Caco-2 (cell line): ENCODE results near the gene TAS2R4. TPM values are rescaled to one million over a fixed set of nuclear protein-coding genes. Genes with fewer than 3 reads are reported as not detected.
"Not testable (repeated sequence)": the region's sequence is repeated elsewhere in the genome, so short reads cannot be mapped to it uniquely, and the experiment has no call there.

Experiments used
- BruUV-seq: library from RNA; stranded (reverse); fragments of 400-500 nt; replicated peaks from 2 replicates; lab custom pipeline; 2021; lab: Mats Ljungman, UMichigan
- CTCF ChIA-PET: fragments of 300-600 bp; sonication (Branson Sonifier 250); formaldehyde crosslinking; loops from one replicate; lab custom pipeline; 2022; ENCODE audit warnings: antibody characterized with exemption; lab: Charles Lee
- POLR2A ChIA-PET: fragments of 300-600 bp; sonication (Branson Sonifier 250); formaldehyde crosslinking; loops from one replicate; lab custom pipeline; 2022; ENCODE audit warnings: antibody characterized with exemption; lab: Charles Lee
- DNase-seq, 2 experiments: peaks; one replicate each; pipeline versions ENCODE4 v3.0.0 to v3.0.0-alpha.2; 2020 to 2022
- H3K27me3 ChIP-seq: replicated peaks from 2 replicates; pipeline ENCODE4 v1.6.0; 2011; ENCODE audit warnings: low read length; ENCODE audit not compliant: control insufficient read depth, insufficient read depth
- H3K36me3 ChIP-seq: 2 replicates; pipeline ENCODE4 v1.5.1; 2011; ENCODE audit warnings: low read length; ENCODE audit not compliant: control insufficient read depth, insufficient read depth
- H3K4me1 ChIP-seq: fragments of 250-450 bp; sonication (Bioruptor Pico); 2 replicates; pipeline ENCODE4 v1.5.1; 2020; ENCODE audit warnings: mild to moderate bottlenecking
- H3K4me3 ChIP-seq: 2 replicates; pipeline ENCODE4 v1.5.1; 2011; ENCODE audit warnings: low read depth, mild to moderate bottlenecking, control low read depth, low read length
- H3K9me3 ChIP-seq: fragments of 250-450 bp; sonication (Bioruptor Pico); 2 replicates; pipeline ENCODE4 v1.5.1; 2020; ENCODE audit warnings: mild to moderate bottlenecking, moderate library complexity
- H3K27ac Mint-ChIP-seq: one replicate; pipeline ENCODE4 v1.8.0; 2022; ENCODE audit warnings: mixed read lengths; ENCODE audit not compliant: unreplicated experiment
- H3K27me3 Mint-ChIP-seq: one replicate; pipeline ENCODE4 v1.8.0; 2022; ENCODE audit warnings: mixed read lengths; ENCODE audit not compliant: insufficient read depth, unreplicated experiment
- H3K36me3 Mint-ChIP-seq: one replicate; pipeline ENCODE4 v1.8.0; 2022; ENCODE audit warnings: mild to moderate bottlenecking, mixed read lengths; ENCODE audit not compliant: insufficient read depth, unreplicated experiment
- H3K4me1 Mint-ChIP-seq: one replicate; pipeline ENCODE4 v1.8.0; 2022; ENCODE audit warnings: low read depth, mixed read lengths; ENCODE audit not compliant: unreplicated experiment
- H3K4me3 Mint-ChIP-seq: one replicate; pipeline ENCODE4 v1.8.0; 2022; ENCODE audit warnings: mild to moderate bottlenecking, moderate library complexity, mixed read lengths; ENCODE audit not compliant: unreplicated experiment
- H3K9me3 Mint-ChIP-seq: one replicate; pipeline ENCODE4 v1.8.0; 2022; ENCODE audit warnings: mixed read lengths; ENCODE audit not compliant: unreplicated experiment
- CTCF ChIP-seq, 2 experiments: fragments of 200-600 bp in 1 of 2; IDR thresholded peaks; 1 replicate in 1 of 2; 2 replicates in 1 of 2; pipeline versions ENCODE4 v1.5.1 to v1.8.0; 2011 to 2022; ENCODE audit warnings: antibody characterized with exemption in 1 of 2, control low read depth in 1 of 2, inconsistent platforms in 1 of 2, low read depth in 1 of 2, low read length in 1 of 2, mild to moderate bottlenecking in 1 of 2, moderate library complexity in 1 of 2; ENCODE audit not compliant: insufficient read depth in 1 of 2, severe bottlenecking in 1 of 2, unreplicated experiment in 1 of 2
- intact Hi-C: fragments of 100-400 bp; cut with micrococcal nuclease; formaldehyde crosslinking; loops from one replicate; pipeline ENCODE4 v1.10.0; 2022; ENCODE audit not compliant: unreplicated experiment
- total RNA-seq: library from RNA; stranded (reverse); gene quantifications from 2 replicates; pipeline ENCODE4 v1.2.3, GENCODE V29; 2022

Gene TAS2R4
- total RNA-seq, 1 experiment from 2014 or later: 1.2 TPM

- Histone ChIP-seq H3K4me3 (no peak overlapping the region), H3K4me1 (0 out of 2 replicates have a peak, but pooled peaks cover 5% of the 10 kb centered on the region), H3K9me3 (no peaks in the 10 kb centered on the region), H3K36me3 (peaks cover 6% of the 10 kb centered on the region), H3K27me3 (no peaks in the 10 kb centered on the region)
- BruUV-seq: no TSS peak
- DNase-seq: no peak
- ChIA-PET CTCF (no interaction called here), POLR2A (no interaction called here)
- Mint-ChIP-seq H3K4me1 (peaks cover 24% of the 10 kb centered on the region), H3K27me3 (no peaks in the 10 kb centered on the region), H3K27ac (no peak overlapping the region), H3K36me3 (peaks cover 69% of the 10 kb centered on the region), H3K4me3 (no peak overlapping the region), H3K9me3 (no peaks in the 10 kb centered on the region)
- intact Hi-C loops: no loop called here
- TF ChIP-seq CTCF (IDR thresholded peaks at IDR 0.05; ENCODE audit: insufficient read depth in 1 of 2, low read depth in 1 of 2, low read length in 1 of 2, severe bottlenecking in 1 of 2, unreplicated experiment in 1 of 2): no peak
These were observed 32.3 kb upstream of the TAS2R4 start for GRCh38 chr7:141744131-141744530.

GRCh38 chr7:141748396-141748795 lies 28.1 kb upstream of the TAS2R4 start:
- BruUV-seq: no TSS peak
- DNase-seq: no peak
- POLR2A ChIA-PET: no interaction called here
- Mint-ChIP-seq H3K4me3 (no peak overlapping the region), H3K36me3 (peaks cover 81% of the 10 kb centered on the region), H3K27ac (no peak overlapping the region), H3K27me3 (no peaks in the 10 kb centered on the region), H3K9me3 (peaks cover 13% of the 10 kb centered on the region), H3K4me1 (no peaks in the 10 kb centered on the region)
- Histone ChIP-seq H3K9me3 (peaks cover 15% of the 10 kb centered on the region; the same call in 1 of the 2 replicates), H3K36me3 (peaks cover 7% of the 10 kb centered on the region), H3K27me3 (no peaks in the 10 kb centered on the region), H3K4me3 (no peak overlapping the region), H3K4me1 (no peaks in the 10 kb centered on the region)
- TF ChIP-seq CTCF (IDR thresholded peaks at IDR 0.05; ENCODE audit: insufficient read depth in 1 of 2, low read depth in 1 of 2, low read length in 1 of 2, severe bottlenecking in 1 of 2, unreplicated experiment in 1 of 2): no peak
- CTCF ChIA-PET: no interaction called here
- intact Hi-C loops: no loop called here

- H3K27ac Mint-ChIP-seq, CTCF ChIA-PET, BruUV-seq, H3K36me3 ChIP-seq, H3K27me3 Mint-ChIP-seq, H3K4me3 Mint-ChIP-seq, intact Hi-C loops, POLR2A ChIA-PET, H3K4me1 ChIP-seq, H3K4me3 ChIP-seq, H3K4me1 Mint-ChIP-seq, H3K27me3 ChIP-seq: not testable (repeated sequence)
- H3K9me3 ChIP-seq: peaks cover 15% of the 10 kb centered on the region; the same call in 1 of the 2 replicates
- DNase-seq: peak in 1 of 2 experiments; percentile 38
- peaks cover 13% of the 10 kb centered on the region for H3K9me3 Mint-ChIP-seq
- peaks cover 73% of the 10 kb centered on the region for H3K36me3 Mint-ChIP-seq
These were observed 24.6 kb upstream of the TAS2R4 start for GRCh38 chr7:141751904-141752303.

GRCh38 chr7:141752634-141753033 lies 23.8 kb upstream of the TAS2R4 start:
- peaks cover 13% of the 10 kb centered on the region for H3K9me3 Mint-ChIP-seq

More at GRCh38 chr7:141752634-141753033, 23.8 kb upstream of the TAS2R4 start:
- Histone ChIP-seq H3K36me3 (peaks cover 5% of the 10 kb centered on the region), H3K9me3 (peaks cover 15% of the 10 kb centered on the region; the same call in 1 of the 2 replicates), H3K4me3 (no peak overlapping the region), H3K4me1 (no peaks in the 10 kb centered on the region), H3K27me3 (no peaks in the 10 kb centered on the region)
- no peaks in the 10 kb centered on the region for H3K27me3 Mint-ChIP-seq
- H3K4me3 Mint-ChIP-seq: no peak overlapping the region
- DNase-seq: peak in 1 of 2 experiments; percentile 30
- no peaks in the 10 kb centered on the region for H3K4me1 Mint-ChIP-seq
- POLR2A ChIA-PET: no interaction called here
- CTCF ChIA-PET: no interaction called here
- peaks cover 79% of the 10 kb centered on the region for H3K36me3 Mint-ChIP-seq
- intact Hi-C loops: no loop called here
- peak in 1 of 2 experiments; percentile 40 for TF ChIP-seq CTCF (IDR thresholded peaks at IDR 0.05; ENCODE audit: insufficient read depth in 1 of 2, low read depth in 1 of 2, low read length in 1 of 2, severe bottlenecking in 1 of 2, unreplicated experiment in 1 of 2)
- BruUV-seq: no TSS peak
- no peak overlapping the region for H3K27ac Mint-ChIP-seq
